SJCRH30 (cell line): ENCODE results near the gene PGC. TPM values are rescaled to one million over a fixed set of nuclear protein-coding genes. Genes with fewer than 3 reads are reported as not detected.

Source experiments
- DNase-seq, 2 experiments: peaks; one replicate each; pipeline ENCODE4 v3.0.0-alpha.2; 2015 to 2020
- H3K27ac ChIP-seq: fragments of 250-450 bp; sonication (Bioruptor Pico); 2 replicates; pipeline ENCODE4 v1.5.1; 2020; ENCODE audit warnings: mild to moderate bottlenecking, moderate library complexity
- H3K27me3 ChIP-seq: fragments of 250-450 bp; sonication (Bioruptor Pico); 2 replicates; pipeline ENCODE4 v1.5.1; 2020; ENCODE audit warnings: mild to moderate bottlenecking, moderate library complexity
- H3K36me3 ChIP-seq: fragments of 250-450 bp; sonication (Bioruptor Pico); 2 replicates; pipeline ENCODE4 v1.5.1; 2020; ENCODE audit warnings: mild to moderate bottlenecking, moderate library complexity
- H3K4me1 ChIP-seq: fragments of 250-450 bp; sonication (Bioruptor Pico); 2 replicates; pipeline ENCODE4 v1.5.1; 2020; ENCODE audit warnings: mild to moderate bottlenecking, moderate library complexity
- H3K4me3 ChIP-seq: fragments of 250-450 bp; sonication (Bioruptor Pico); 2 replicates; pipeline ENCODE4 v1.5.1; 2020; ENCODE audit warnings: mild to moderate bottlenecking, moderate library complexity
- H3K9me3 ChIP-seq: fragments of 250-450 bp; sonication (Bioruptor Pico); replicated peaks from 2 replicates; pipeline ENCODE4 v1.5.1; 2020; ENCODE audit warnings: mild to moderate bottlenecking, moderate library complexity
- total RNA-seq: library from RNA; depleted of rRNA; stranded (reverse); fragments of >200 nt; shearing (Covaris generic); gene quantifications from 2 replicates; pipeline ENCODE4 v1.2.3, GENCODE V29; 2014

Gene PGC
- total RNA-seq, 1 experiment from 2014 or later = not detected

DNA sequence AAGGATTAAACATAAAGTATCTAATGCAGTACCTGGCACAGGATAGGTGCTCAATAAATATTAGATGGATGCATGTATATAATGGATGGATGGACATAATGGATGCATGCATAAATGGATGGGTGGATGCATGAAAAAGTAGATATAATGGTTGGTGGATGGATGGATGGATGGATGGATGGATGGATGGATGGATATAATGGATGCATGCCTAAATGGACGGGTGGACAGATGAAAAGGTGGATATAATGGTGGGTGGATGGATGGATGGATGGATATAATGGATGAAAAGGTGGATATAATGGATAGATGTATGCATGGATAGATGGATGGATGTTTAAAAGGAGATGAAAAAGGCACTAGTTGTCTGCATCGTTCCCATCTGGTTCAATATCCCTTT lies 37.8 kb downstream of the PGC start:
- no peak overlapping the region for H3K4me3 ChIP-seq
- no peaks in the 10 kb centered on the region for H3K9me3 ChIP-seq
- no peak overlapping the region for H3K27ac ChIP-seq
- H3K36me3 ChIP-seq = no peaks in the 10 kb centered on the region
- no peak for DNase-seq
- H3K27me3 ChIP-seq = no peaks in the 10 kb centered on the region
- peaks cover 11% of the 10 kb centered on the region for H3K4me1 ChIP-seq

DNA sequence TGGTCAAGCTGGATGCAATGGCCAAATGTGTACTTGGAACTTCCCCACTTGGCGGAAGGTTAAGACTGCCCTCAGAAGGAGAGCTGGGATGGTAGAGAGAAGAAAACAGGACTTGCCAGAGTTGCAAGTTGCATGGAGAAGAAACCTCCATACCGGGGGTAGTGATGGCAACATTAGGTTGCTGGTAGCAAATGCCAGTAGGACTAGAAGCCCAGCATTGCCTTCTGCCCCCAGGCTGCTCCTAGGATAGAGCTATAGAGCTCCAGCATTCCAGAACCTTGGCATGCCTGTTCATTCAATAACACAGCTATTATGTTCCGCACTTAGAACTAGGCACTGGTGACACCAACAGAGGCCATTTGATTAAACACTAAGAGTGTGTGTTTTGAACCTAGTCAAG lies 38.3 kb downstream of the PGC start:
- Histone ChIP-seq H3K27ac (no peak overlapping the region), H3K36me3 (no peaks in the 10 kb centered on the region), H3K9me3 (no peaks in the 10 kb centered on the region), H3K27me3 (no peaks in the 10 kb centered on the region), H3K4me3 (no peak overlapping the region), H3K4me1 (peaks cover 11% of the 10 kb centered on the region)
- no peak for DNase-seq

DNA sequence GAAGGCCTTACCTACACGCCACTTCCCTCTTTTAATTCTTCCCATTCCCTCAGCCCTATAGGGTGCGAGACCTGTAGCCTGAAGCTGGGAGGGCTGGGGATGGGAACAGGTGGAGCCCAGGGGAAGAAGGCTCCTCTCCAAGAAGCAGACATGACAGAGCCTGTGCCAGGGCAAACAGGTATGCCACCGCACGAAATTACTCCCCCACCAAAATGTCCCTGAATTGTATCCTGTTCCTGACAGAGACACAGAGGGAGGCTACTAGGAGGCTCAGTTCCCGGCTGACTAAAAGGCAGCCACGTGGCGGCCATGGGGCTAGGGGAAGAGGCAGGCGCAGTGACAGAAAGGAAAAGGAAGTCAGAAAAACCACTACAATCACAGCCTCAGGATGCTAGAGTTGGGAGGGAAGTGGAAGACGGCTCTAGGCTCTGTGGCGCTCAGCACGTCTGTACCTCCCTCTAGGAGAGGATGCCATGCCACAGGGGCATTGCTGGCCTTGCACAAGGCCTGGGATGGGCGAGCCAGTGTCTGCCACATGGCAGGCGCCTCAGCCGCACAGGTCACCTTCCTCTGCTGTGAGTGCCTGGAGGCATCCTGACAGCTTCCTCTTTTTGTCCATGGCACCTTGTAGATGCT lies 39.5 kb downstream of the PGC start:
- Histone ChIP-seq H3K4me3 (no peak overlapping the region), H3K4me1 (peaks cover 3% of the 10 kb centered on the region; the same call in 1 of the 2 replicates), H3K27ac (no peak overlapping the region), H3K9me3 (no peaks in the 10 kb centered on the region), H3K36me3 (no peaks in the 10 kb centered on the region), H3K27me3 (no peaks in the 10 kb centered on the region)
- DNase-seq = no peak

DNA sequence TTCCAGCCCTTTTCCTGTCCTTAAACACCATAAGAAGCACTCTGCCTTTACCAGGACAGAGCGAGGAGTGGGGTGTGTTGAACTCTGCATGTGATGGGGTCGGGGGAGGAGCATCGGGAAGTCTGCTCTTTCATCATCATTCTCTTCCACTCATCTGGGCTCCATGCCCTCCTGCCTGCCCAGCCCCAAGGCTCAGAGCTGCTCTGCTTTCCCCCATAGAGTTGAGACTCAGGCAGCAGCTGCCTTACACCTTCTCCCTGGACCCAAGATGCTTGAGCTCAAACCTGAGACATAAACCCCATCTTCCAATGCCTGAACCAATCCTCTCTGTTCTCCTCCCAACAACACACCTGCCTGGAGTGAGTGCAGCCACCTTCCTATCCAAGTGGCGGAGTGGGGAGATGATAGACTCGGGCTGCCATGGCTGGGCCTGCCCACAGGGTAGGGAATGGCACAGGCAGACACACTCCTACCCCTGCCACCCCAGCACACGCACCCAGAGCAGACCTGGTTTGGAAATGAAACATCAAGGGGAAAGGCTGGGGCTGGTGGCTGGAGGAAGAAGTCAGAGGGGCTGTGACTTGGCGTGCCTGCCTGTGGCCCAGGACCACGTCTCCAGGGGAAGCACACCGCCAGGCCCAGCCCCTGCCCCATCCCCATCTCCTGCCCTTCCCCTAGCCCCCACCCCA lies 40.2 kb downstream of the PGC start:
- Histone ChIP-seq H3K36me3 (no peaks in the 10 kb centered on the region), H3K9me3 (no peaks in the 10 kb centered on the region), H3K4me3 (no peak overlapping the region), H3K27me3 (no peaks in the 10 kb centered on the region), H3K27ac (no peak overlapping the region), H3K4me1 (peaks cover 3% of the 10 kb centered on the region; the same call in 1 of the 2 replicates)
- no peak for DNase-seq

DNA sequence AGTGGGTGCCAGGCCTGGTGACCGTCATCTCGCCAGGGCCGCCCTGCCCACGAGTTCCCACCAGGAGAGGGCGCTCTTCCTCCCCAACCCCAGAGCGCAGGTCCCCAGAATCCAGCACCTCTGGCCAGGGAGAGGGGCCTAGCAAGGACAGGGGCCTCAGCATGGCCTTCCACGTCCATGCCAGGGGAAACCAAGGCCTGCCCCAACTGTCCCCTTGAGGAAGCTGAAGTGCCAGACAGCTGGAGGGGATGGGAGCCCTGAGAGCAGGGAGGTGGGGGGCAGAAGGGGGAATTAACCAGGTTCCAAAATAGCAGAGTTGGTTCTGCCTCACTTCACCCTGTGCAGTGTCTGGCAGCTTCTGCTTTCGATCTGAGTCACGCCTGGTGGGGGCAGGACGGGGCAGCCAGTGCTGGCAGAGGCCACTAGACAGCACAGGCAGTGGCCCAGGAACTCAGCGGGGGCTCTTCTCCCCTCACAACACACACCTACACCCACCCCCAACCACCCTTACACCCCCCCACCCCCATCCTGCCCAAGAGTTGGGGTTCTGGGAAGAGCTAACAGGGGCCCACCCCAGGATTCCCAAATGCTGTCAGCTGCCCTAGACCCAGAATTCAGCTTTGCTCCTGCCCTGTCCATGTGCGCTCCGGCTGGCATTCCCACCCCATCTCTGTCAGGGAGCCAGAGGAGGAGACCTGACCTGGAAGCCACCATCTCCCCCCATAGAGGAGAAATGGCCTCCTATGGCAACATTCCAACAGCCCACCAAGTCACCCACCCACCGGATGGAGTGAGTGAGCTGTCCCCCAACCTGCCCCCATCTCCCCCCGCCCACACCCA lies 41.0 kb downstream of the PGC start:
- DNase-seq = peak in 1 of 2 experiments; percentile 87
- Histone ChIP-seq H3K36me3 (no peaks in the 10 kb centered on the region), H3K4me3 (no peak overlapping the region), H3K27me3 (no peaks in the 10 kb centered on the region), H3K9me3 (no peaks in the 10 kb centered on the region), H3K4me1 (peaks cover 3% of the 10 kb centered on the region; the same call in 1 of the 2 replicates), H3K27ac (no peak overlapping the region)

DNA sequence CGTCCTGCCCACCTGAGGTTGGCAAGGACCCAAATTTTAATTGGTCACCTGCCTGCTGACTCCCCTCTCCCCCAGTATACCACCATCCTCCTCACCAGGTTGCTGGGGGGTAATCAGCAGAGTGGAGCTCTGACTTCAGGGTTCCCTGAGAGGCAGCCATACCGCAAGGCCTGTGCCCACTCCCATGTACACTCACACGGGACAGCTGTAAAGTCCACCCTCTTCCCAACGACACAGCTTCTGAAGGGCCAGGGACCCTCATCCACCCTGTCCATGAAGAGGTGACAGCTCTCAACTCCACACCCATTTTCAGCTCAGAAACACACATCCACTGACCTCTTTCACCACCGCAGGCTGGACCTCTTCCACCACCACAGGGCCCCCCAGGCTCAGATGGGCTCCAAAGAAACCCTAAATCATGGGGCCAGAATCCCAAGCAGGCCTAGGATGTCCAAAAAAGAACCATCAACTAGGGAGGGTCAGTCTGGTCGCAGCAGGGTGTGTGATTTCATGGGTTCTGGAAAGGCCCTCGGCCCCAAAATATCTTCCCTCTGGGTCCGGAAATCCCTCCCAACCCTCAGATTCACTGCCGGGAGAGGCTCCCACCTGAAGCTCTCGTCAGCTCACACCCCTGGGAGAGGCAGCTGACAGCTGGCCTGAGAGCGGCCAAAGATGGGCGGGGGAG lies 41.7 kb downstream of the PGC start:
- no peaks in the 10 kb centered on the region for H3K27me3 ChIP-seq
- no peaks in the 10 kb centered on the region for H3K9me3 ChIP-seq
- peak in 1 of 2 experiments; percentile 82 for DNase-seq
- H3K4me1 ChIP-seq = peaks cover 3% of the 10 kb centered on the region; the same call in 1 of the 2 replicates
- H3K27ac ChIP-seq = no peak overlapping the region
- H3K36me3 ChIP-seq = no peaks in the 10 kb centered on the region
- H3K4me3 ChIP-seq = peak overlapping the region; percentile 17; the same call in 1 of the 2 replicates

DNA sequence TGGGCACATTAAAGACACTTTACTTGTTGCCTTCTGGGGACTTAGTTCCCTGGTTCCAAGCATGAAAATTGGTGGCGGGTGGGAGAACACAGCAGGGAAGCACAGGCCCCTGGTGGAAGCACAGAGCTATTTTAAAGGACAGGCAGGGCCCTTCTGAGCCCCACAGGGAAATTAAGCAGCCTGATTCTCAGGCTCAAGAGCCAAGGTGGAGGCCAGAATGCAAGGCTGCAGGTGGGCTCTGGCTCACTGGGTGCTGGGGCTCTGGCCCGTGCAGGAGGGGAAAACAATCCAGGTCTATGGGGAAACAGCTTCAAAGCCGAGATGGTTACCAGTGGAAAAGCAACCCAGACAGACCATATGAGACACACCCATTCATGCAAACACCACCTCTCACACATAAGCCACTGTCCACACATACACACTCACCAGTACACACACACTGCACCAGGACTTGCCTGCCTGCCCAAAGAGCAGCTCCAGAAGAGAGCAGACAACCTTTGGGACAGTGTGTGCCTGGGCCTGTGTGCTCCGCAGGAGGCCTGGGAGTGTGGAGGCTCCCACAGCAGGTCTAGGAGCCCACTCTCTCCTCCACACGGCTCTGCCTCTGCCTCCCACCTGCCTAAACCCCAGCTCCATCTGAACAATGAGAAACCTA lies 42.4 kb downstream of the PGC start:
- Histone ChIP-seq H3K27ac (no peak overlapping the region), H3K36me3 (no peaks in the 10 kb centered on the region), H3K4me1 (peaks cover 3% of the 10 kb centered on the region; the same call in 1 of the 2 replicates), H3K9me3 (no peaks in the 10 kb centered on the region), H3K27me3 (no peaks in the 10 kb centered on the region), H3K4me3 (no peak overlapping the region)
- no peak for DNase-seq

DNA sequence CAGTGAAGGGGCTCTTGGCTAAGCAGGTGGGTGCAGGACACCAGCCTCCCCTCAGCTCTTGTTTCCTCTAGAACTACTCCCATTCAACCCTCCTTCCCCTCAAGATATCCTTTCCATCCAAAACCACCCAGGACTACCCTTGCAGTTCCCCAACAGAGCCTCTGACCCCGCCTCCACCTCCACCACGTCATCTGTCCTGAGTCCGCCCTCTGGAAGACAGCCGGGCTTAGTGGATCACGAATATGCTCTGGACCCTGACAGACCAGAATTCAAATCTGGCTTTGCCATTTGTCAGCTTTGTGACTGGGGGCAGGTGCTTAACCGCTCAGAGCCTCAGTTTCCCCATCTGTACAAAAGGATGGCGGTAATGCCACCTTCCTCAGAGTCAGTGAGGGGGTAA lies 43.2 kb downstream of the PGC start:
- Histone ChIP-seq H3K27ac (no peak overlapping the region), H3K36me3 (no peaks in the 10 kb centered on the region), H3K27me3 (no peaks in the 10 kb centered on the region), H3K4me3 (no peak overlapping the region), H3K9me3 (no peaks in the 10 kb centered on the region), H3K4me1 (peaks cover 3% of the 10 kb centered on the region; the same call in 1 of the 2 replicates)
- no peak for DNase-seq

DNA sequence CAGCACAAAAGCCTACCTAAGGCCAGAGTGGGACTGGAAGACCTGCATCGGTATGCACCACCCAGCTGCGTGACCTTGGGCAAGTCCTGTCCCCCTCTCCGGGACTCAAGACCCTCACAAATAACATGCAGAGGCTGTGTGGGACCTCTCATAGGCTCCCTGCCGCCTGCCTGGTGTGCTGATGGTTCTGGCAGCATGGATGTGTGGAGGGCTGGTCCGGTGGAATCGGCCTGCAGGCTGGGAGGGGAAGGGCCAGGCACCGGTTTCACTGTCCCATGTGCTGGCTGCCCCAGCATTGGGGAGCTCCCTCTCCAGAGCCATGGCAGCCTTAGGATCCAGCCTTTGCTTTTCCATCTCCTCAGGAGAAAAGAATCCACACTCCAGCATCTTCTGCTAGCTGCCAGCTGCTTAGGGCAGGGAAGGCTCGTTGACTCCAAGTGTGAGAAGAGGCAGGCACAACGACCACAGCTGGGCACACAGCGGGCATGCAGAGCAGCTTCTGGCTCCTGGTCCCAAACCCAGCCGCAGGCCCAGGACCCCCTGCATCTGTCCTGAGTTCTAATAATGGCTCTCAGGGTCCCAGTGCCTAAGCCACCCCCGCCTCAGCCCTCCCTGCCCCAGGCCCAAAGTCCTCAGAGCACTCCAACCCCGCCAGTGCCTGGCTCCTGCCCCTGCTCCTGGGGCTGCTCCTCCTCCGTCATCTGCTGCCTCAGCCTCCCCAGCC lies 44.3 kb downstream of the PGC start:
- no peaks in the 10 kb centered on the region for H3K9me3 ChIP-seq
- DNase-seq = no peak
- peaks cover 14% of the 10 kb centered on the region for H3K4me1 ChIP-seq
- H3K27me3 ChIP-seq = no peaks in the 10 kb centered on the region
- H3K4me3 ChIP-seq = no peak overlapping the region
- H3K27ac ChIP-seq = no peak overlapping the region
- H3K36me3 ChIP-seq = no peaks in the 10 kb centered on the region

DNA sequence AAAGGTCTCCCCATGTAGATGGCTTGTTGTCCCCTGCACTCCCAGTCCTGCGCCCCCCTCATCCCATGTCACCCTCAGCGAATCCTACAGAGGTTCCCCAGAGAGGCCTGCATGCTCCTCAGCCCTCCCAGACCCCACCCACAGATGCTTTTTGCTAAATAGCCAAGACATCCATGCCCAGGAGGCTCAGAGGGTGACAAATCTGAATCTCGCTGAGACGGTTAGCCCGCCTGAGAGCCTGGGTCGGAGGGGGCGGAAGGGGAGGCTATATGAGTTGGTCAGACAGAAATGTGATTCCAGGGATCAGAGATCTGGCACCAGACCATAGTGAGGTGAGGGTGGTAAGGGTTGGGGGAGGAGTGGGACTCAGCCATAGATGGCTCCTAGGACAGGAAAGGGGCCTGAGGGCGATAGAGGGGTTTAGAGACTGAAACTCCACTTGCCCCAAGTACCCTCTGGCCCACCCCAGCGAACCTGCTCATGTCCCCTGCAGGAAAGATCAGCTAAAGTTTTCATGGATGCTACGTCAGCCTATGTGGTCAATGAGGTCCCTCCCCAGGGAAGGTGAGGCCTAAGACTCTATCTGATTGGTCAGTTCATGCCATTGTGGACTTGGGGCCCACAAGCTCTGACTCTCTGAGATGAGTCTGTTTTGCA lies 45.0 kb downstream of the PGC start:
- Histone ChIP-seq H3K27me3 (no peaks in the 10 kb centered on the region), H3K36me3 (no peaks in the 10 kb centered on the region), H3K27ac (no peak overlapping the region), H3K4me3 (no peak overlapping the region), H3K9me3 (no peaks in the 10 kb centered on the region), H3K4me1 (peaks cover 20% of the 10 kb centered on the region)
- DNase-seq = no peak

DNA sequence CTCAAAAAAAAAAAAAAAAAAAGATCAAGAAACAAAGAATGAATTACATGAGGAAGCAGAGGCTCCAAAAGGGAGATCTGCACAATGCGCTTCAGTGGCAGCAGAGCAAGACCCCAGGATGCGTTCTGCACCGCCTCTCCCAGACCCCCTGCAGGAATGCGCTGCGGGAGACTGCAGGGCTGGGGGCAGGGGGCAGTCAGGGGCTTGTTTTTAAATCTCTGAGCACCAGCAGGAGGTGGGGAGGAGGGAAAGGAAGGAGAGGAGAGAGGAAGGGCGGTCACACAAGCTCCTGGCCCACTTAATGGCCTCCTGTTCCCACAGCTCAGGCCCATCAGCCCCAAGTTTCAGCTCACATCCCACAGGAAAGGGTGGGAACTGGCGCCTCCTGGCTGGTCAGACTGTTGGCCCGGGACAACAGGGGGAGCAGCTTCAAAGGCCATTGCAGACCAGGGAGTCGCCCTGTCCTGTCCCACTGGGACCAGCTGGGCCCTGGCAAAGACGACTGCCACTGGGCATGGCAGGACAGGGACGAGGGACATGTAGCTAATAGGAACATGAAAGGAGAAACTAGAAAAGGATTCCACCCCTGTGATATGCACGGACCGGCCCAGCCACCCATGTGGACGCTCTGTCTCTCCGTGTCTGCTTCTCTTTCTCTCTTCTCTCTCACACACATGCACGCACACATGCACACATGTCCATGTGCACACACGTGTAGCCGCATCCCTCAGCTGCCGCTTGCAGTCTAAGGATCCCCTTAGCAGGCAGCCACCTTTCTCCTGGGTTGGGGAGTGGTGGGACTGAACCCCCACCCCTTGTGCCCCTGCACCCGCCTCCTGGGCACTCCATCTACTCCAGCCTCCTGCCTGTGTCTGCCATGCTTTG lies 46.5 kb downstream of the PGC start:
- peaks cover 20% of the 10 kb centered on the region for H3K4me1 ChIP-seq
- H3K9me3 ChIP-seq = no peaks in the 10 kb centered on the region
- no peak overlapping the region for H3K4me3 ChIP-seq
- H3K36me3 ChIP-seq = no peaks in the 10 kb centered on the region
- no peak for DNase-seq
- H3K27ac ChIP-seq = no peak overlapping the region
- H3K27me3 ChIP-seq = no peaks in the 10 kb centered on the region

DNA sequence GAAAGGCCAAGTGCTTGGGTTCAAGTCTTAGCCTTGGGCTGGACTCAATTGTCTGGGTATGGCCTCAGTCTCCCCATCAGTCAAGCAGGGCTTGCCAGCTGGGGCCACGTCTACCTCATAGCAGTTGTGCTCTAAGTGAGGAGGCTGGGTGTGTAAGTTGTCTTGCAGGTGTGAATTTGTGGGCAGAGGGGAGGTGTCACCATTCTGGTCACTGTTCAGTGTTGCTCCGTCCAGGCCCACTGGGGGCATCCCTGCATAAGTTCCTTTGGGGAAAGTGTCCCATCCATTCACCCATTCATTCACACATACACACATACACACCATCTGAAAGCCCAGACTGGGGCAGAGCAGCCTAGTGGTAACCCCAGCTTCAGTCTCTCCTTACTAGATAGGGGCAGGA lies 48.1 kb downstream of the PGC start:
- no peak for DNase-seq
- no peaks in the 10 kb centered on the region for H3K9me3 ChIP-seq
- no peaks in the 10 kb centered on the region for H3K27me3 ChIP-seq
- H3K4me3 ChIP-seq = no peak overlapping the region
- peaks cover 17% of the 10 kb centered on the region for H3K4me1 ChIP-seq
- H3K27ac ChIP-seq = no peak overlapping the region; the same call in 1 of the 2 replicates
- no peaks in the 10 kb centered on the region for H3K36me3 ChIP-seq
